ENCODE data around the gene SMC1B. TPM values are rescaled to one million over a fixed set of nuclear protein-coding genes. Genes with fewer than 3 reads are reported as not detected.
A peak's percentile ranks its signal among the peaks of the same experiment; 100 is the strongest.
"Not testable (repeated sequence)": the region's sequence is repeated elsewhere in the genome, so short reads cannot be mapped to it uniquely, and the experiment has no call there.

Gene SMC1B
- polyA plus RNA-seq, 4 donors = 0.04 to 0.35 TPM; not detected in 2

GRCh38 chr22:45334528-45334927, 78.9 kb downstream of the SMC1B start:
- Histone ChIP-seq H3K27ac (ENCODE audit: low read depth in 1 of 3, low read length in 2 of 3) (no peak overlapping the region), H3K9me3 (ENCODE audit: control insufficient read depth in 2 of 2, insufficient read depth in 1 of 2, low read depth in 1 of 2, low read length in 1 of 2) (no peaks in the 10 kb centered on the region), H3K36me3 (ENCODE audit: control insufficient read depth in 3 of 3, insufficient read depth in 2 of 3, low read depth in 1 of 3, low read length in 3 of 3) (peaks cover 6 to 78% (median 6%) of the 10 kb centered on the region in 3 donors), H3K4me3 (ENCODE audit: low read depth in 1 of 3, low read length in 3 of 3) (no peak overlapping the region), H3K4me1 (ENCODE audit: control insufficient read depth in 3 of 3, insufficient read depth in 2 of 3, low read depth in 1 of 3, low read length in 2 of 3) (peaks cover 0 to 8% (median 0%) of the 10 kb centered on the region in 3 donors), H3K27me3 (ENCODE audit: control insufficient read depth in 3 of 3, insufficient read depth in 3 of 3, low read length in 3 of 3) (no peaks in the 10 kb centered on the region)
- FAIRE-seq (no peak), DNase-seq (no peak)
- WGBS, 3 donors = 93 to 97% (median 95%) methylated on average over 9 of the region's 9 CpGs

DNA sequence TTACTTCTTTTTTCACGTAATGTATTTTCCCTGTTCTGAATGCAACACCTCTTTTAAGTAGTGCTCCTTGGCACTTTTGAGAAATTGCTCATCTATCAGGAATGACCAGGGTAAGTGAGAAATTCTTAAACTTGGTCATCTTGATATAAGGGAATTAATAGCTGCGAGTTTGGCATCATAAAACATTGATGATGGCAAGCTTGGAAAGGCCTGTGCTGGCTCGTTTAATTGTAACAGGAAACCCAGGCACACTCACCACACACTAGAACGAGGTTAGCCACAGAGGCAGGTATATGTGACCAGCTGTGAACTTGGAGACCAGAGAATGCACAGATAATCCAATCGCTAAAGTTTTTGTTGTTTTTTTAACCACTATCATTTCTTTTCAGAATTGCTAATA, 79.3 kb downstream of the SMC1B start:
- FAIRE-seq (no peak), DNase-seq (peak in 1 of 2 donors; percentile 19)
- Histone ChIP-seq H3K9me3 (ENCODE audit: control insufficient read depth in 2 of 2, insufficient read depth in 1 of 2, low read depth in 1 of 2, low read length in 1 of 2) (no peaks in the 10 kb centered on the region), H3K27me3 (ENCODE audit: control insufficient read depth in 3 of 3, insufficient read depth in 3 of 3, low read length in 3 of 3) (no peaks in the 10 kb centered on the region), H3K36me3 (ENCODE audit: control insufficient read depth in 3 of 3, insufficient read depth in 2 of 3, low read depth in 1 of 3, low read length in 3 of 3) (peaks cover 6 to 79% (median 6%) of the 10 kb centered on the region in 3 donors), H3K4me3 (ENCODE audit: low read depth in 1 of 3, low read length in 3 of 3) (no peak overlapping the region), H3K4me1 (ENCODE audit: control insufficient read depth in 3 of 3, insufficient read depth in 2 of 3, low read depth in 1 of 3, low read length in 2 of 3) (peaks cover 0 to 8% (median 0%) of the 10 kb centered on the region in 3 donors), H3K27ac (ENCODE audit: low read depth in 1 of 3, low read length in 2 of 3) (no peak overlapping the region)
- 48 to 62% (median 49%) methylated on average over 5 of the region's 5 CpGs for whole genome bisulfite sequencing, 3 donors

DNA sequence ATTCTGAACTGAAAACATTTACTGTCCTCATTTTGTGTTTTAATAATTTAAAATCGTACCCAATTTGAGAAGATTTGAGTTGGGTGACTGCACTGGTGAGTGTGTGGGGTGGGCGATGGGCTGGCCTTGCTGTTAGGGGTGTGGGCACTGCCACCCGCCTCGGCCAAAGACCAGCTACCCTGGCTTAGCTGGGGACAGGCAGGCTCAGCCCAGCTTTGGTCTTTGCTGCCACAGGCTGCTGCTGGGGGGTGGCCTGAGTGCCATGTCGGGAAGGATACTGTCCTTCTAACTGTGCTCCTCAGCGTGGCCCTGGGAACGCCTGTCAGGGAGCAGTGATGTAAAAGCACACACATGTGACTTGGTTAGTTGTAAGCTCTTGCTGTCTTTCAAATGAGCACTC, 81.4 kb downstream of the SMC1B start:
- DNase-seq (no peak), FAIRE-seq (no peak)
- no peak overlapping the region for H3K27ac ChIP-seq (ENCODE audit: low read depth in 1 of 3, low read length in 2 of 3)
- peaks cover 6 to 84% (median 9%) of the 10 kb centered on the region in 3 donors for H3K36me3 ChIP-seq (ENCODE audit: control insufficient read depth in 3 of 3, insufficient read depth in 2 of 3, low read depth in 1 of 3, low read length in 3 of 3)
- H3K27me3 ChIP-seq (ENCODE audit: control insufficient read depth in 3 of 3, insufficient read depth in 3 of 3, low read length in 3 of 3) = no peaks in the 10 kb centered on the region
- 96 to 98% (median 98%) methylated on average over 7 of the region's 7 CpGs for WGBS, 3 donors
- peaks cover 0 to 8% (median 0%) of the 10 kb centered on the region in 3 donors for H3K4me1 ChIP-seq (ENCODE audit: control insufficient read depth in 3 of 3, insufficient read depth in 2 of 3, low read depth in 1 of 3, low read length in 2 of 3)
- H3K9me3 ChIP-seq (ENCODE audit: control insufficient read depth in 2 of 2, insufficient read depth in 1 of 2, low read depth in 1 of 2, low read length in 1 of 2) = no peaks in the 10 kb centered on the region
- H3K4me3 ChIP-seq (ENCODE audit: low read depth in 1 of 3, low read length in 3 of 3) = no peak overlapping the region

GRCh38 chr22:45331486-45331885, 81.9 kb downstream of the SMC1B start:
- no peak for DNase-seq
- H3K4me3 ChIP-seq (ENCODE audit: low read depth in 1 of 3, low read length in 3 of 3) = no peak overlapping the region
- H3K9me3 ChIP-seq (ENCODE audit: control insufficient read depth in 2 of 2, insufficient read depth in 1 of 2, low read depth in 1 of 2, low read length in 1 of 2) = no peaks in the 10 kb centered on the region
- no peak overlapping the region for H3K27ac ChIP-seq (ENCODE audit: low read depth in 1 of 3, low read length in 2 of 3)
- 90 to 94% (median 91%) methylated on average over 9 of the region's 9 CpGs for WGBS, 3 donors
- FAIRE-seq = no peak
- peaks cover 6 to 80% (median 9%) of the 10 kb centered on the region in 3 donors for H3K36me3 ChIP-seq (ENCODE audit: control insufficient read depth in 3 of 3, insufficient read depth in 2 of 3, low read depth in 1 of 3, low read length in 3 of 3)
- H3K27me3 ChIP-seq (ENCODE audit: control insufficient read depth in 3 of 3, insufficient read depth in 3 of 3, low read length in 3 of 3) = no peaks in the 10 kb centered on the region
- H3K4me1 ChIP-seq (ENCODE audit: control insufficient read depth in 3 of 3, insufficient read depth in 2 of 3, low read depth in 1 of 3, low read length in 2 of 3) = peaks cover 0 to 3% (median 0%) of the 10 kb centered on the region in 3 donors

DNA sequence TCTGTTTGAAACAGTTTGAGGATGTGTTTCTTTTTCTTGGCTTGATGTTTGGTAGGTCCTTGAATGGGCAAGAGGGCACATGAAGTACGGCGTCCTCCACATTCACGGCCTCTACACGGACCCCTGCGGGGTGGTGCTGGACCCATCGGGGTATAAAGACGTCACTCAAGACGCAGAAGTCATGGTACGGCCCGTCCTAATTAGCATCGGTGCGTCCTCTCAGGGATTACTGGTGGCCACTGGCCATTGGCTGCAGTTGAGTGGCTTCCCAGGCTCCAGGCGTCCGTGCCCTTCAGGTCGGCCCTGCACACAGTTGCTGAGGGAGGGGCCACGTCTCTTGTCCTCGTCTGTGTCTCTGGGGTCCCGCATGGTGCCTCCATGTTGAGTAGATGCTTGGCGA, 82.9 kb downstream of the SMC1B start:
- DNase-seq = no peak
- 95 to 97% (median 96%) methylated on average over 19 of the region's 19 CpGs for WGBS, 3 donors

GRCh38 chr22:45329530-45329936, 83.9 kb downstream of the SMC1B start:
- DNase-seq = peak in 1 of 2 donors; percentile 70
- Histone ChIP-seq H3K4me3 (ENCODE audit: low read depth in 1 of 3, low read length in 3 of 3) (no peak overlapping the region), H3K27ac (ENCODE audit: low read depth in 1 of 3, low read length in 2 of 3) (no peak overlapping the region), H3K4me1 (ENCODE audit: control insufficient read depth in 3 of 3, insufficient read depth in 2 of 3, low read depth in 1 of 3, low read length in 2 of 3) (no peaks in the 10 kb centered on the region), H3K36me3 (ENCODE audit: control insufficient read depth in 3 of 3, insufficient read depth in 2 of 3, low read depth in 1 of 3, low read length in 3 of 3) (peaks cover 5 to 78% (median 6%) of the 10 kb centered on the region in 3 donors), H3K9me3 (ENCODE audit: control insufficient read depth in 2 of 2, insufficient read depth in 1 of 2, low read depth in 1 of 2, low read length in 1 of 2) (no peaks in the 10 kb centered on the region), H3K27me3 (ENCODE audit: control insufficient read depth in 3 of 3, insufficient read depth in 3 of 3, low read length in 3 of 3) (no peaks in the 10 kb centered on the region)
- whole genome bisulfite sequencing, 3 donors = 83 to 95% (median 90%) methylated on average over 12 of the region's 12 CpGs
- FAIRE-seq = no peak

More for the DNA sequence above, 82.9 kb downstream of the SMC1B start:
- peaks cover 6 to 79% (median 9%) of the 10 kb centered on the region in 3 donors for H3K36me3 ChIP-seq (ENCODE audit: control insufficient read depth in 3 of 3, insufficient read depth in 2 of 3, low read depth in 1 of 3, low read length in 3 of 3)
- H3K9me3 ChIP-seq (ENCODE audit: control insufficient read depth in 2 of 2, insufficient read depth in 1 of 2, low read depth in 1 of 2, low read length in 1 of 2) = no peaks in the 10 kb centered on the region
- H3K4me1 ChIP-seq (ENCODE audit: control insufficient read depth in 3 of 3, insufficient read depth in 2 of 3, low read depth in 1 of 3, low read length in 2 of 3) = no peaks in the 10 kb centered on the region
- H3K4me3 ChIP-seq (ENCODE audit: low read depth in 1 of 3, low read length in 3 of 3) = no peak overlapping the region
- no peak overlapping the region for H3K27ac ChIP-seq (ENCODE audit: low read depth in 1 of 3, low read length in 2 of 3)
- FAIRE-seq = no peak
- no peaks in the 10 kb centered on the region for H3K27me3 ChIP-seq (ENCODE audit: control insufficient read depth in 3 of 3, insufficient read depth in 3 of 3, low read length in 3 of 3)

DNA sequence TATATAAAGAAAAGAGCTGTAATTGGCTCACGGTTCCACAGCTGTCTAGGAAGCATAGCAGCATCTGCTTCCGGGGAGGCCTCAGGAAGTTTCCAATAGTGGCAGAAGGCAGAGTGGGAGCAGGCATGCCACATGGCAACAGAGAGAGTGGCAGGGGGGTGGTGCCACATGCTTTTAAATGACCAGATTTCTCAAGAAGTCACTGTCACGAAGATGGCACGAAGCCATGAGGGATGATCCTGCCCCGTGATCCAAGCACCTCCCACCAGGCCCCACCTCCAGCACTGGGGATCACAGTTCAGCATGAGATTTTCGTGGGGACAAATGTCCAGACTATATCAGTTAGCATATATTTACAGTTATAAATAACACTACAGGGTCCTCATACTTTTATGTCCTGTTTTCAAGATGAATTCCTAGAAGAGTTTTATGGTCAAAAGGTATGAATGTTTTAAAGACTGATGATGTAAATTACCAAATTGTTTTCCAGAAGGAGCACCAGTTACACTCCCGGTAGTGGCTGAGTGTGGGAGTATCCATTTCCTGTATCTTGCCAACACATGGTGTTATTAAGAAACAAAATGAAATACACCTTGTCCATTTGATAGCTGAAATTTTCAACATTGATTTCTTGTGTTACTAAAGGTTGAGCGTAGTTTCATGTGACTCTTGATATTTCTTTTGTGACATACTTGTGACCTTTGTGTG, 84.4 kb downstream of the SMC1B start:
- FAIRE-seq (no peak), DNase-seq (peak in 1 of 2 donors; percentile 68)

GRCh38 chr22:45328261-45328660, 85.1 kb downstream of the SMC1B start:
- WGBS, 3 donors = 87 to 96% (median 90%) methylated on average over 7 of the region's 8 CpGs
- not testable (repeated sequence) for H3K4me3 ChIP-seq (ENCODE audit: low read depth in 1 of 3, low read length in 3 of 3)

More for the DNA sequence above, 84.4 kb downstream of the SMC1B start:
- Histone ChIP-seq H3K27ac (ENCODE audit: low read depth in 1 of 3, low read length in 2 of 3) (no peak overlapping the region), H3K9me3 (ENCODE audit: control insufficient read depth in 2 of 2, insufficient read depth in 1 of 2, low read depth in 1 of 2, low read length in 1 of 2) (no peaks in the 10 kb centered on the region), H3K36me3 (ENCODE audit: control insufficient read depth in 3 of 3, insufficient read depth in 2 of 3, low read depth in 1 of 3, low read length in 3 of 3) (peaks cover 6 to 82% (median 7%) of the 10 kb centered on the region in 3 donors), H3K4me3 (ENCODE audit: low read depth in 1 of 3, low read length in 3 of 3) (no peak overlapping the region), H3K4me1 (ENCODE audit: control insufficient read depth in 3 of 3, insufficient read depth in 2 of 3, low read depth in 1 of 3, low read length in 2 of 3) (no peaks in the 10 kb centered on the region), H3K27me3 (ENCODE audit: control insufficient read depth in 3 of 3, insufficient read depth in 3 of 3, low read length in 3 of 3) (no peaks in the 10 kb centered on the region)
- 66 to 76% (median 75%) methylated on average over 8 of the region's 8 CpGs for WGBS, 3 donors

More at GRCh38 chr22:45328261-45328660, 85.1 kb downstream of the SMC1B start:
- H3K36me3 ChIP-seq (ENCODE audit: control insufficient read depth in 3 of 3, insufficient read depth in 2 of 3, low read depth in 1 of 3, low read length in 3 of 3) = peaks cover 6 to 86% (median 7%) of the 10 kb centered on the region in 3 donors
- H3K9me3 ChIP-seq (ENCODE audit: control insufficient read depth in 2 of 2, insufficient read depth in 1 of 2, low read depth in 1 of 2, low read length in 1 of 2); DNase-seq; H3K27ac ChIP-seq (ENCODE audit: low read depth in 1 of 3, low read length in 2 of 3); FAIRE-seq; H3K4me1 ChIP-seq (ENCODE audit: control insufficient read depth in 3 of 3, insufficient read depth in 2 of 3, low read depth in 1 of 3, low read length in 2 of 3); H3K27me3 ChIP-seq (ENCODE audit: control insufficient read depth in 3 of 3, insufficient read depth in 3 of 3, low read length in 3 of 3): not testable (repeated sequence)

Data from small intestine (tissue), 7 donors.